HepG2 (cell line): ENCODE measurements around the gene UNC13D. TPM values are rescaled to one million over a fixed set of nuclear protein-coding genes. Genes with fewer than 3 reads are reported as not detected.

Experiments
- ATF7 ChIP-seq, 2 experiments: fragments of 450-650 bp in 1 of 2; sonication (generic) in 1 of 2; formaldehyde crosslinking in 1 of 2; IDR thresholded peaks; 2 replicates each; pipeline versions ENCODE4 v1.4.0 to v1.6.1; 2016 to 2020; ENCODE audit warnings: antibody characterized with exemption in 1 of 2, mild to moderate bottlenecking in 1 of 2, missing genetic modification reagents in 1 of 2
- CREB3 ChIP-seq: sonication (generic); formaldehyde crosslinking; IDR thresholded peaks from 2 replicates; pipeline ENCODE4 v1.5.0; 2020; ENCODE audit warnings: missing genetic modification reagents
- TARDBP ChIP-seq: sonication (generic); formaldehyde crosslinking; IDR thresholded peaks from 2 replicates; pipeline ENCODE4 v1.8.0; 2022; ENCODE audit warnings: mild to moderate bottlenecking, missing genetic modification reagents
- TEF ChIP-seq: sonication (generic); formaldehyde crosslinking; IDR thresholded peaks from 2 replicates; pipeline ENCODE4 v1.5.0; 2020; ENCODE audit warnings: missing genetic modification reagents
- ZNF280B ChIP-seq: sonication (generic); formaldehyde crosslinking; IDR thresholded peaks from 2 replicates; pipeline ENCODE4 v1.5.0; 2020; ENCODE audit warnings: missing genetic modification reagents, mild to moderate bottlenecking, borderline replicate concordance
- ZNF383 ChIP-seq: sonication (generic); formaldehyde crosslinking; IDR thresholded peaks from 2 replicates; pipeline ENCODE4 v1.4.0; 2020; ENCODE audit warnings: missing genetic modification reagents, mild to moderate bottlenecking, borderline replicate concordance
- polyA plus RNA-seq, 8 experiments: library from polyadenylated mRNA; depleted of rRNA in 3 of 8; stranded (reverse) in 7 of 8; unstranded in 1 of 8; fragments of >200 nt; fragmentation: Illumina TruSeq in 4 of 8; extraction: Trizol in 4 of 8; gene quantifications; 2 replicates each; pipeline versions ENCODE4 v1.2.1 to v1.2.3, GENCODE V29; 2011 to 2016; ENCODE audit warnings: low read depth in 4 of 8, missing spikeins in 1 of 8, mixed read lengths in 1 of 8; ENCODE audit not compliant: insufficient read depth in 1 of 8
- total RNA-seq, 5 experiments: library from RNA; depleted of rRNA; stranded (reverse); fragments of >200 nt; fragmentation: Illumina TruSeq; extraction: Trizol; gene quantifications; 2 replicates each; pipeline ENCODE4 v1.2.3, GENCODE V29; 2016; ENCODE audit warnings: low read depth in 1 of 5
- TF ChIP-seq, protein P1 (sequence below): sonication (generic); formaldehyde crosslinking; IDR thresholded peaks from 2 replicates; pipeline ENCODE4 v1.4.0; 2020; ENCODE audit warnings: missing genetic modification reagents, borderline replicate concordance

The UNC13D gene
- total and polyA plus RNA-seq, 2 of the 13 experiments (the other 11 are each of a cell fraction or from before 2014, with no cell fraction given) = 29.7 to 42.7 TPM

DNA sequence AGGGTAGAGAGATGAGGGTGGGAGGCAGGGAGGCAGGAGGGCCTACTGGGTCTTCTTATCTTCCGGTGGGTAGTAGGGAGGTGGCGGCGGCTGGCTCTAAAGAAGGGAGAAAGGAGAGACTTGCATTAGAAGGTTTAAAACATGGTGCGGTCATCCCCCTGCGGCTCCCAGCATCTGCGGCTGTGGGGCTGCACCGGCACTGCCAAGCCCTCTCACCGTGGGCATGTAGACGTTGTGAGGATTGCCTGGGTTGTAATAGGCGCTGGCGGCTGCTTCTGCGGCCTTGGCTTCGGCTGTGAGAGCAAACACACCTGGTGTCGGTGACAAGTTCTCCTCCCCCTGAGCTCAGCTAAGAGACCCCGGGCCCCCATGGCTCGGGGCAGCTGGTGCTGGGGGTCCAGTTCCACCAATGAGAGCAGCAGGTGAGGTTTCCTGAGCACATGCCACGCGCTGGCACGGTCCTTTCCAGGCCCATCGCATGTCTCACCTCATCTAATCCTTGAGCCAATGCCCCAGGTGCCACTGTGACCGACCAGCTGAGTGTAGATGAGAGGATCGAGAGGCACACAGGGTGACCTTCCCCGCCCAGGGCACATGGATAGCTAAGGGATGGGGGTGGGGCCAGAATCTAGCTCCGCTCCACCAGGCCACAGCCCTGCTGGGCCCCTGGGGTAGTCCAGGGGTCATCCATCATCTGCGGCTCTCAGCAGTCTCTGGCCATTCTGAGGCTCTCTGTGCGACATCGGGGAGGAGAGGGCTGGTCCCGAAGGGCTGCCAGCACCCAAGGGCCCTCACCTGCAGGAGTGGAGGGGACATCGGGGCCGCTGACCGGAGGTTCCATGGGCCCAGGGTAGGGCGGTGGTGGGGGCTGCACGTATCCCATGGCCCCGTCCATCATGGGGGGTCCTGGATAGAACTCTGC is 2.7 kb upstream of the UNC13D start (continued):
- TF ChIP-seq, protein P1, sequence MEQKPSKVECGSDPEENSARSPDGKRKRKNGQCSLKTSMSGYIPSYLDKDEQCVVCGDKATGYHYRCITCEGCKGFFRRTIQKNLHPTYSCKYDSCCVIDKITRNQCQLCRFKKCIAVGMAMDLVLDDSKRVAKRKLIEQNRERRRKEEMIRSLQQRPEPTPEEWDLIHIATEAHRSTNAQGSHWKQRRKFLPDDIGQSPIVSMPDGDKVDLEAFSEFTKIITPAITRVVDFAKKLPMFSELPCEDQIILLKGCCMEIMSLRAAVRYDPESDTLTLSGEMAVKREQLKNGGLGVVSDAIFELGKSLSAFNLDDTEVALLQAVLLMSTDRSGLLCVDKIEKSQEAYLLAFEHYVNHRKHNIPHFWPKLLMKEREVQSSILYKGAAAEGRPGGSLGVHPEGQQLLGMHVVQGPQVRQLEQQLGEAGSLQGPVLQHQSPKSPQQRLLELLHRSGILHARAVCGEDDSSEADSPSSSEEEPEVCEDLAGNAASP (CRISPR knock-in tag) = peak; percentile 93
- TF ChIP-seq ATF7 (IDR thresholded peaks at IDR 0.05) (no peak), ATF7 (CRISPR knock-in tag; IDR thresholded peaks at IDR 0.05) (peak; percentile 85; the same call in 1 of the 2 replicates), TEF (no peak), TARDBP (CRISPR knock-in tag) (peak; percentile 97), CREB3 (CRISPR knock-in tag) (no peak), ZNF383 (CRISPR knock-in tag) (no peak), ZNF280B (CRISPR knock-in tag) (peak; percentile 97)
